ENCODE results near the gene PPM1H.

GRCh38 chr12:62692884-62693283 lies 242.1 kb downstream of the PPM1H start:
- TF ChIP-seq, protein P1, sequence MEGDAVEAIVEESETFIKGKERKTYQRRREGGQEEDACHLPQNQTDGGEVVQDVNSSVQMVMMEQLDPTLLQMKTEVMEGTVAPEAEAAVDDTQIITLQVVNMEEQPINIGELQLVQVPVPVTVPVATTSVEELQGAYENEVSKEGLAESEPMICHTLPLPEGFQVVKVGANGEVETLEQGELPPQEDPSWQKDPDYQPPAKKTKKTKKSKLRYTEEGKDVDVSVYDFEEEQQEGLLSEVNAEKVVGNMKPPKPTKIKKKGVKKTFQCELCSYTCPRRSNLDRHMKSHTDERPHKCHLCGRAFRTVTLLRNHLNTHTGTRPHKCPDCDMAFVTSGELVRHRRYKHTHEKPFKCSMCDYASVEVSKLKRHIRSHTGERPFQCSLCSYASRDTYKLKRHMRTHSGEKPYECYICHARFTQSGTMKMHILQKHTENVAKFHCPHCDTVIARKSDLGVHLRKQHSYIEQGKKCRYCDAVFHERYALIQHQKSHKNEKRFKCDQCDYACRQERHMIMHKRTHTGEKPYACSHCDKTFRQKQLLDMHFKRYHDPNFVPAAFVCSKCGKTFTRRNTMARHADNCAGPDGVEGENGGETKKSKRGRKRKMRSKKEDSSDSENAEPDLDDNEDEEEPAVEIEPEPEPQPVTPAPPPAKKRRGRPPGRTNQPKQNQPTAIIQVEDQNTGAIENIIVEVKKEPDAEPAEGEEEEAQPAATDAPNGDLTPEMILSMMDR (IDR thresholded peaks at IDR 0.05) = no peak
- no peak for TF ChIP-seq POLR2A (IDR thresholded peaks at IDR 0.05)

Data from heart left ventricle (tissue), 13 donors.